GM18498 (cell line): ENCODE data around the gene CYP24A1.

Experiments used
- ATAC-seq: cut with Tn5 transposase; IDR thresholded peaks from one replicate; pipeline ENCODE4 v1.9.1; 2021; ENCODE audit warnings: mild to moderate bottlenecking, moderate library complexity; ENCODE audit not compliant: unreplicated experiment

Gene CYP24A1

GRCh38 chr20:54173653-54174456 is at the start of gene CYP24A1:
Gene CYP24A1, minus strand, starts transcription at chr20:54173986. Its CDS starts 407 bp downstream, at chr20:54173579.
- ATAC-seq = no peak

GRCh38 chr20:54223285-54223684 is 49.5 kb upstream of the CYP24A1 start:
- no peak for ATAC-seq

DNA sequence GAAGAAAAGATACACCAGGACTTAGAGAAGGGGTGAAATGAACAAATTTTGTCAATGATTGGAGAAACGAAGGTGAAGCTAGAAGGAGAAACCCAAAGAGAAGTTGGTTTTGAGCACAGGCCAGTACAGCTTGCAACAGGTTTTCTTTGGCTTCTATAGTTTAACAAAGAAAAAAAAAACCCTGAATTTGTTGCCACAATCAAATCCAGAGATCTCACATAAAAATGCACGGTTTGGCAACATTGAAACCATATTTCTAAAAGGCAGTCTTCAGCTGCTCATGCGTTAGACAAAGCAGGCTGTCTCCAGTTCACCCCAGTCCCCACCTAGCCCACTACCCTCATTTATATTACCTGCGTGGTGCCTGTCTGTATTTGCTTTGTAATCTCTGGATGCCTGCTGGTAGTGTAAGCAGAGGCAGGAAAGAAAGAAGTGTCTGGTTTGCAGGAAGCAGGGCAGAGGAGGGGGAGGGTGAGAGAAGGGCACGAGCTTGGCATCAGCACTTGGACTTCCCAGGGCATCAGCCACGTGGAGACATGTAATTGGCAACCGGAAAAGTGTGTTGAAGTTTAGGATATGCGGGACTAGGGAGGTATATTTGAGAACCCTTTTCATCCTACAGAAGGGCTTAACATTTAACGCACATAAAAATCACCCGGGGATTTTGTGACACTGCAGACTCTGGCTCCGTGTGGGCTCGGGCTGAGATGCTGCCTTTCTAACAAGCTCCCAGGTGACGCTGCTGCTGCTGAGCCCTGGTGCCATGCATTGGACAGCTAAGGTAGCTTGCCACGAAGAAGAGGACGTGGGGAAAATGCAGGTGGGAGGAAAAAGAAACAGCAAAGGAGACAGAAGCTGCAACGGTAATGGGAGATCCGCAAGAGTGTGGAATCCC is 48.5 kb upstream of the CYP24A1 start:
- no peak for ATAC-seq

GRCh38 chr20:54221353-54221752 is 47.6 kb upstream of the CYP24A1 start:
- peak; percentile 65 for ATAC-seq

DNA sequence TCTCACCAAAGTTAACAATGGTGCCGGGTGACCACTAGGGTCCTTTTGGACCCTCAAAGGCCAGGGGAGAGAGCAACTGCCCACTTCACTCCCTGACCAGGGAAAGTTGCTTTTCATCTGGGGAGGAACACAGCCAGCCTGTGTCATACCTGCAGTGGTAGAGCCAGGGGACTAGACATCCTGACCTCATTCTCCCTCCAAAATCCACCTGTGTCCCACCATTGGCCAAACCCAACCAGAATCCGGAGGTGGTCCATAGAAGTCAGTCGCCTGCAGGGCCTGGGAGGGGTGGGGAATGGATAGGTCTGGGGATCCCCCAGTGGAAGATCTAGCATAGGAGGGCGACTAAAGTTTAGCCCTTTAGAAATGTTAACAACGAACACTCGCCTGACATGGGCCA is 46.9 kb upstream of the CYP24A1 start:
- ATAC-seq = no peak

DNA sequence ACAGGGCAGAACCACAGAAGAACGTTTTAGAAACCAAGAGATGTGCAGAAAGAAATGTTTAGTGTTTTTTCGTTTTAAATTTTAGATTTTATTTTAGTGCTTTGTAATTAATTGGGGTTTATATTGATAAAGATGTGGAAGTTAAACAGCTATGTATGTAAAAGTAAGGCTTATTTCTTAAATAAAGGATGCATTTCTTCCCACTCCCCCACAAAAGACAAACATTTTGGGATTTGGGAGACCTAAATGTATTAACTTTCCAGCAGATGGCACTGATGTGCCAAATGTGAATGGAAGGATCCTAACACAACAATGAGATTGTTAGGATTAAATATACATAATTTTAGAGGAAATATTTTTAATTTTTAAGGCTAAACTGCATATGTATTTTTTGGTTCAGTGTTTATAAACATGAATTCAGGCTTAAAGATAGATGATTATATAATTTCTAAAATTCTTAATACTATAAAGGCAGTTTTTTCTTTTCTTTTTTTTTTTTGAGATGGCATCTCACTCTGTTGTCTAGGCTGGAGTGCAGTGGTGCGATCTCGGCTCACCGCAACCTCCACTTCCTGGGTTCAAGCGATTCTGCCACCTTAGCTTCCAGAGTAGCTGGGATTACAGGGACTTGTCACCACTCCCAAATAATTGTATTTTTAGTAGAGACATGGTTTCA is 46.1 kb upstream of the CYP24A1 start:
- no peak for ATAC-seq

GRCh38 chr20:54218470-54218869 is 44.7 kb upstream of the CYP24A1 start:
- no peak for ATAC-seq

DNA sequence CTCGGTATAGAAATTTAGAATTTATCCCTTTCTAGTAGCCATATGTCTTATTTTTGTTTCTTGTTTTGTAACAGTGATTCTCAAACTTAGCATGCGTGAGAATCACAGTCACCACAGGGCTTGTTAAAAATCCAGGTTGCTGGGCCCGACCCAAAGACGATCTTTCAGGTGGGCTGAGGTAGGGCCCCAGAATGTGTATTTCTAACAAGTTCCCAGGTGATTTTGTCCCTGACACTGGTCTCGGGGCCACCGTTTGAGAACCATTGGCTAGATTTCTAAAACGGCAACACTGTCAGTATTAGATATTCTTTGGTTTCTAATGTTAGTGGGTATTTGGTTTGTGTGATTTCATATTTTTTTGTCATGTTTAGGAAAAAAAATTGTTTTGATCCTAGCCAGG is 44.0 kb upstream of the CYP24A1 start:
- ATAC-seq = no peak

DNA sequence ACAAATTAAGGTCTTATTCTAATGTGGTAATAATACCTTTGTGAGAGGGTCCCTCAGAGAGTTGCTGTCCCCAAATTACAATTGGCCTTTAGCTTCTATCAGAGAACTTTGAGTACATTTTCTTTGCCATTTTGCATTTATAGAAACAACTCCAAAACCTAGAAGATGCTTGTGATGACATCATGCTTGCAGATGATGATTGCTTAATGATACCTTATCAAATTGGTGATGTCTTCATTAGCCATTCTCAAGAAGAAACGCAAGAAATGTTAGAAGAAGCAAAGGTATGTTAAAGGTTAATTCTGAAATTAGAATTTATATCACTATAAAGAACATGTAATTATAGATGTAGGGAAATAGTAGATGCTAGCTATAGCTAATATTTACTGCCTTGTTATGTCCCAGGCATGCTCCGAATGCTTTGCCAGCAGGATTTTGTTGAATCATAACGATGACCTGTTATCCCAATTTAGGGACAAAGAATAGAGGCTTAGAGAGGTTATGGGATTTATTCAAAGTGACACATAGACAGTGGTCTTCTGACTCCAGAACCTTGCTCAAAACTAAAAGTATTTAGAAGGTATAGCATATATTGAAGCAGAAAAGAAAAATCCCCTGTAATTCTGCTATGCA is 41.5 kb upstream of the CYP24A1 start:
- ATAC-seq = no peak

DNA sequence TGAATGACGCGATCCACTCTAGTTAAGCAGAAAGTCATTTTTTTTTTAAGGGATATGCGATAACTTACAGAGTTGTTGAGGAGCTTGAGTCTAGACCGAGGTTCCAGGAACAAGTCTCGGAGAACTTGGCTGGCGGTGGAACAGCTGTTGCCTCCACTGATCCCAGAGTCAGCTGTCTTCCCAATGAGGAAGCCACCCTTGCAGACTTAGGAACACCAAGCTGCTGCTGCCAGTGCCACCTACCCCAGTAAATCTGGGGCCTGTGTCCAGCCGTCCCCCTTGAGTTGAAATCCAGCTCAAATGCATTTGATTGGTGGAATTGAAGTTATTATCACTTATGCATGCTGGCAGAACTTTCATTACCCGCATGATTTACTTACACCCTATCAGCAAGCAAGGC is 40.8 kb upstream of the CYP24A1 start:
- no peak for ATAC-seq

GRCh38 chr20:54212871-54213270 is 39.1 kb upstream of the CYP24A1 start:
- ATAC-seq = no peak

- no peak for ATAC-seq
Observed at GRCh38 chr20:54212226-54212625, 38.4 kb upstream of the CYP24A1 start.

DNA sequence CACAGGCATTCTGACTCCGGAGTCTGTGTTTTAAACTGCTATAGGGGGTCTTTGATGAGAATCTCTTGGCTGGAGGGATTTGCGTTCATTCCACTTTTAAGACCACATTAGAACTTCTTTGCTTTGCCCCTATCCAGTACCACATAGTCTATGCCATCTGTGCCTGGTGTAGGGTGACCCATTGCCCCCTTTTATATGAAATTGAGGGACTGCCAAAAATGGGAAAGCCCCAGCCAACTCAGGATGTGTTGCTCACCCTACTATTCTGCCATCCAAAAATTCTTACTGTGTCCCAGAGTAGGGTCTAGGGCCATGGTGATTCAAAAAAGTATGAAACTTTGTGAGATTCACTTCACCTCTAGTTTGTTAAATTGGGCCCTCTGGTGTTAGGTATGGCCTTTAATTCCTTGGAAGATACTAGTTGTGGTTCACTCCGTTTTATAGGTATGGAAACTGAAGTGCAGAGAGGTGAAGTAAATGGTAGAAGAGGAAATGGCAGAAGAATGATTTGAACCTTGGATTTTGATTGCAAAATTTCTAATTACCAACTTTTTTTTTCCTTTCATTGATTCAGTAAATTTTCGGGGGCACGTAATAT is 35.5 kb upstream of the CYP24A1 start:
- ATAC-seq = no peak

DNA sequence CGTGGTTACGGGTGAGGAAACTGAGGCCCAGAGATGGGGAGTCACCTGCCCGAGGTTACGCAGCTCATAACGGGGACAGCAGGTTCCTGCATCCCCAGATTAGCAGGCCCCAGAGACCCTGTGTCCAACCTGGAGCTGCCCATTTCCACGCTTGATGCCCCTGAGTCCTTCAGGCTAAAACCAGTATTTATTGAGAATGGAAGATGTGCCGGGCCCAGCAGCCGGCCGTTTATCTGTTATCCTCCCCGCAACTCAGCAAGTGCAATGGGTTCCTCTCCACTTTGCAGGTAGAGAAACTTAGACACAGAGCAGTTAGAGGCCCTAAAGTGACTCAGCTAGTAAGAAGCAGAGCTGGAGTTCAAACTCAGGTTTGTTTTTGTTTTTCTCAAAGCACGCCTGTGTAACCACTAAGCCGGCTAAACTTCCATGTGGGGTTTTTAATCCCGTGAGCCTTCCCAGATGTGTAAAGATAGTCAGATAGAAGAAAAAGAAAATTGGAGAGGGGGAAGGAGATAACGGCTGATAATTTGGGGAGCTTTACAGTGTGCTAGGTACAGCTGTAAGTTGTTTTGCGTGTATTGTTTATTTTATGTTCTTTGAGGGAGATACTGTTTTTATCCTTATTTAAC is 34.9 kb upstream of the CYP24A1 start:
- peak; percentile 15 for ATAC-seq

GRCh38 chr20:54207743-54208547 is 34.2 kb upstream of the CYP24A1 start, which contains the start of gene PFDN4:
Gene PFDN4, plus strand, starts transcription at chr20:54208087. Its CDS starts 14 bp downstream, at chr20:54208101.
- ATAC-seq = peak; percentile 96

- peak; percentile 10 for ATAC-seq
Observed at GRCh38 chr20:54207053-54207742, 33.4 kb upstream of the CYP24A1 start.

- no peak for ATAC-seq
Observed at GRCh38 chr20:54205450-54205849, 31.7 kb upstream of the CYP24A1 start.

GRCh38 chr20:54204481-54204880 is 30.7 kb upstream of the CYP24A1 start:
- ATAC-seq = no peak
